GM23248 (cell line): ENCODE data around the gene HMCES. TPM values are rescaled to one million over a fixed set of nuclear protein-coding genes. Genes with fewer than 3 reads are reported as not detected.

Experiments
- DNase-seq: peaks from one replicate; pipeline ENCODE4 v3.0.0-alpha.2; 2015
- H2AFZ ChIP-seq: fragments of 200-600 bp; sonication (generic); 2 replicates; pipeline ENCODE4 v1.6.1; 2016; ENCODE audit warnings: antibody characterized with exemption
- H3F3A ChIP-seq: fragments of 200-600 bp; sonication (generic); 2 replicates; pipeline ENCODE4 v1.6.1; 2016; ENCODE audit warnings: mild to moderate bottlenecking, antibody characterized with exemption, mixed run types; ENCODE audit not compliant: insufficient read depth
- H3K27ac ChIP-seq: fragments of 200-600 bp; sonication (generic); 2 replicates; pipeline ENCODE4 v1.5.1; 2016; ENCODE audit warnings: mild to moderate bottlenecking
- H3K27me3 ChIP-seq: fragments of 200-600 bp; sonication (generic); replicated peaks from 2 replicates; pipeline ENCODE4 v1.6.1; 2016; ENCODE audit warnings: mild to moderate bottlenecking; ENCODE audit not compliant: insufficient read depth
- H3K36me3 ChIP-seq: fragments of 200-600 bp; sonication (generic); 2 replicates; pipeline ENCODE4 v1.6.1; 2016; ENCODE audit warnings: low read depth, mild to moderate bottlenecking
- H3K4me1 ChIP-seq: fragments of 200-600 bp; sonication (generic); 2 replicates; pipeline ENCODE4 v1.6.1; 2016; ENCODE audit warnings: mild to moderate bottlenecking; ENCODE audit not compliant: insufficient read depth
- H3K4me2 ChIP-seq: fragments of 200-600 bp; sonication (generic); one replicate; pipeline ENCODE4 v1.6.1; 2016; ENCODE audit warnings: mild to moderate bottlenecking; ENCODE audit not compliant: unreplicated experiment
- H3K4me3 ChIP-seq: fragments of 200-600 bp; sonication (generic); 2 replicates; pipeline ENCODE4 v1.5.1; 2016; ENCODE audit warnings: mild to moderate bottlenecking
- H3K79me2 ChIP-seq: fragments of 200-600 bp; sonication (generic); 2 replicates; pipeline ENCODE4 v1.6.1; 2016; ENCODE audit warnings: mild to moderate bottlenecking; ENCODE audit not compliant: insufficient read depth
- H3K9ac ChIP-seq: fragments of 200-600 bp; sonication (generic); 2 replicates; pipeline ENCODE4 v1.6.1; 2016; ENCODE audit warnings: mild to moderate bottlenecking
- H3K9me2 ChIP-seq: fragments of 200-600 bp; sonication (generic); 2 replicates; pipeline ENCODE4 v1.6.1; 2016; ENCODE audit warnings: mixed run types, mild to moderate bottlenecking, moderate library complexity; ENCODE audit not compliant: insufficient read depth
- H3K9me3 ChIP-seq: fragments of 200-600 bp; sonication (generic); one replicate; pipeline ENCODE4 v1.6.1; 2017; ENCODE audit warnings: low read depth
- H4K20me1 ChIP-seq: fragments of 200-600 bp; sonication (generic); 2 replicates; pipeline ENCODE4 v1.6.0; 2016; ENCODE audit not compliant: insufficient read depth
- EZH2 ChIP-seq: fragments of 200-600 bp; sonication (generic); IDR thresholded peaks from 2 replicates; pipeline ENCODE4 v1.6.1; 2018; ENCODE audit warnings: antibody characterized with exemption, mild to moderate bottlenecking; ENCODE audit not compliant: insufficient read depth, poor library complexity, severe bottlenecking
- EZH2phosphoT487 ChIP-seq: fragments of 200-600 bp; sonication (generic); IDR thresholded peaks from 2 replicates; pipeline ENCODE4 v1.6.1; 2018; ENCODE audit warnings: antibody characterized with exemption, moderate library complexity, mild to moderate bottlenecking, low read depth; ENCODE audit not compliant: insufficient read depth
- WGBS, 2 experiments: methylation state at CpG; one replicate each; pipeline ENCODE4 v1.1.6; 2015 to 2017; ENCODE audit warnings: low lambda C conversion rate in 2 of 2, low coverage in 1 of 2; ENCODE audit errors: missing lambda C conversion rate in 2 of 2; 5-methylcytosine and 5-hydroxymethylcytosine counted together
- in situ Hi-C: fragments of 300-500 bp; cut with MboI; formaldehyde crosslinking; loops from 2 replicates; pipeline ENCODE4 v1.15.0; 2020
- polyA plus RNA-seq: library from polyadenylated mRNA; unstranded; fragments of >200 nt; fragmentation: Nextera tagmentation; extraction: Ambion mirVana; gene quantifications from 2 replicates; pipeline ENCODE4 v1.2.1, GENCODE V29; 2016
- total RNA-seq: library from RNA; depleted of rRNA; stranded (reverse); fragments of >200 nt; shearing (Covaris generic); gene quantifications from 2 replicates; pipeline ENCODE4 v1.2.3, GENCODE V29; 2014

Gene HMCES
- total and polyA plus RNA-seq, 2 experiments from 2014 or later, result 12.5 to 33.2 TPM

DNA sequence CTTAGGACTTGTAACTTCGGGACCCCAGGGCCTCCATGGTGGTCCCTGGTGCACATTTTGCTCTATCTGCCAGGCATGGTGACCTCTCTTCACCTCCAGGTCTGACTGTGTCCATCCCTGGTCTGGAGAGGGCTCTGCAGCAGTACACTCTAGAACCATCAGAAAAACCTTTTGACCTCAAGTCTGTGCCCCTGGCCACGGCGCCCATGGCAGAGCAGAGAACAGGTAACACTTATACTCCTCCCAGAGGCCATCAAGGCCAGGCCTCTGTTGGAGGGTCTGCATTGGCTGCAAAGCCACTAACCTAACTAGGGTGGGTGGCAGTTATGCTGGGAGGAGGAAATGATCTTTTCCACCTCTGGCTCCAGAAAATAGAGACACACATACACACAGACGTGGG is 10.3 kb upstream of the HMCES start:
- Histone ChIP-seq H3K9ac (no peak overlapping the region), H3K4me3 (no peak overlapping the region), H2AFZ (no peak overlapping the region), H3F3A (peaks cover 52% of the 10 kb centered on the region), H3K4me1 (peaks cover 3% of the 10 kb centered on the region; the same call in 1 of the 2 replicates), H3K79me2 (peaks cover 54% of the 10 kb centered on the region), H3K36me3 (peaks cover 85% of the 10 kb centered on the region), H3K9me2 (no peaks in the 10 kb centered on the region), H4K20me1 (peaks cover 3% of the 10 kb centered on the region; the same call in 1 of the 2 replicates), H3K4me2 (no peak overlapping the region), H3K27me3 (no peaks in the 10 kb centered on the region), H3K9me3 (no peaks in the 10 kb centered on the region), H3K27ac (no peak overlapping the region)
- no peak for TF ChIP-seq EZH2
- no peak for TF ChIP-seq EZH2phosphoT487
- WGBS, 2 experiments, result 79 to 86% methylated on average over 4 of the region's 4 CpGs
- in situ Hi-C loops, result no loop called here
- DNase-seq, result no peak

DNA sequence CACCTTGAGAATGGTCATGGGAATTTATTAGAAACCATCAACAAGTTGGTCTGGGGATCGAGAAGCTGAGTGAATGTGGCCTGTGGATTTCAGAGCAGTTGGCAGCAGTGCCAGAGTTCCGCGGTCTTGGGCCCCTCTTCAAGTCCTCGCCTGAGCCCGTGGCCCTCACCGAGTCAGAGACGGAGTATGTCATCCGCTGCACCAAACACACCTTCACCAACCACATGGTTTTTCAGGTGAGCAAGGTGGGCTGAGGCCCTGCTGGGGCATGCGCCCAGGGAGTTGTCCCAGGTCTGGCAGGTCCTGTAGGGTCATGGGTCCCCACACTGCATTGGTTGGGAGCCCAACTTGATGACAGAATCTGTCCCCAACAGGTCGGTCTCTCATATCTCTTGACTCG is 7.0 kb upstream of the HMCES start:
- Histone ChIP-seq H3K79me2 (peaks cover 28% of the 10 kb centered on the region), H3K27ac (no peak overlapping the region), H3K9ac (no peak overlapping the region), H3K36me3 (peaks cover 82% of the 10 kb centered on the region), H3K9me3 (no peaks in the 10 kb centered on the region), H3K27me3 (no peaks in the 10 kb centered on the region), H3K4me2 (no peak overlapping the region), H2AFZ (no peak overlapping the region), H3K4me1 (no peaks in the 10 kb centered on the region), H3K9me2 (no peaks in the 10 kb centered on the region), H3K4me3 (no peak overlapping the region), H4K20me1 (peaks cover 3% of the 10 kb centered on the region; the same call in 1 of the 2 replicates), H3F3A (peaks cover 73% of the 10 kb centered on the region)
- WGBS, 2 experiments, result 83 to 89% methylated on average over 11 of the region's 11 CpGs
- no peak for DNase-seq
- in situ Hi-C loops, result no loop called here
- TF ChIP-seq EZH2 (no peak), EZH2phosphoT487 (no peak)

DNA sequence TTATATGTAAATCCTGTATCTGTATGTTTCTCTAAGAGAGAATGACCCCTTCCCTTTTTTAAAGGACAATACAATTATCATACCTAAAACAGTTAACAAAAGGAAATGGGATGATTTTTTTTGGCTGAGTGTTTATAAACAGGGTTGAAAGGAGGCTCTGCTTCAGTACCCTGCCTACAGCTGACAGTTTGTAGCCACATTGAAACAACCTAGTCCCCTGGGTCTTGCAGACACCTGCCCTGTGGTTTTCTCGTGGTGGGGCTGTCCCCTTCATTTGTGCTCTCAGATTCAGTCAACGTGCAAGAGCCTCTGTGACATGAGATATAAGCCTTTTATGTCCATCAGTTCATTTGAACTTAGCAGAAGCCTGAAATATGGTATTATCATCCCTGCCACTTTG is 2.3 kb upstream of the HMCES start:
- Histone ChIP-seq H3K27ac (no peak overlapping the region), H3K79me2 (no peaks in the 10 kb centered on the region; the same call in 1 of the 2 replicates), H3K4me3 (no peak overlapping the region), H3F3A (peaks cover 73% of the 10 kb centered on the region), H3K9ac (no peak overlapping the region), H3K4me1 (peaks cover 15% of the 10 kb centered on the region), H3K27me3 (no peaks in the 10 kb centered on the region), H4K20me1 (0 out of 2 replicates have a peak, but pooled peaks cover 4% of the 10 kb centered on the region), H3K9me2 (no peaks in the 10 kb centered on the region), H3K9me3 (no peaks in the 10 kb centered on the region), H2AFZ (no peak overlapping the region), H3K4me2 (no peak overlapping the region), H3K36me3 (peaks cover 51% of the 10 kb centered on the region)
- in situ Hi-C loops, result no loop called here
- DNase-seq, result no peak
- WGBS, 2 experiments, result 71 to 85% methylated on average over 2 of the region's 2 CpGs
- TF ChIP-seq EZH2phosphoT487 (no peak), EZH2 (no peak)

DNA sequence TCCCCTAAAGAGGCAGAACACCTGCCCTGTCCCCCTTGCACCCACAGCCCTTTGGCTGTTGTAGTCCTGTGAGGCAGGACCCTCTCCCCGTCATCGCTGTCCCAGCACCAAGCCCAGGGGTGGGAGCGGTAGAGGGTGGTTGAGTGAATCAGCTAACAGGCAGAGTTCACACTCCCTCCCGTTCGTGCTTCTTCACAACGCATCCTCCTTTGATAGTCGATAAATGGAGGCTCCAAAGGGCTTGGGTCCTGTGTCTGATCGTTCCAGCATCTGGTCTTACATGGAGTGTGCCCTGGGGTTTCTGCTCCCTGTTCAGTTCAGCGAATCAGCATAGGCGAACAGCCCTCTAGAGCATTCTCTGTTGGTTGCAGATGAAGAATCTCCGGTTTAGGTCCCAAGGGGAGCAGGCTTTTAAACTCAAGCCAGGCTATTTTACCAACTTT is 820 bp upstream of the HMCES start:
- H3K79me2 ChIP-seq, result no peaks in the 10 kb centered on the region; the same call in 1 of the 2 replicates
- H3K36me3 ChIP-seq, result peaks cover 42% of the 10 kb centered on the region
- peaks cover 26% of the 10 kb centered on the region for H3K4me1 ChIP-seq
- in situ Hi-C loops, result no loop called here
- no peak overlapping the region for H2AFZ ChIP-seq
- 0 out of 2 replicates have a peak, but pooled peaks cover 4% of the 10 kb centered on the region for H4K20me1 ChIP-seq
- peak overlapping the region; percentile 66 for H3K4me2 ChIP-seq
- peak overlapping the region; percentile 67 for H3K27ac ChIP-seq
- WGBS, 2 experiments, result 56 to 63% methylated on average over 11 of the region's 11 CpGs
- H3F3A ChIP-seq, result peaks cover 76% of the 10 kb centered on the region
- peak overlapping the region; percentile 78 for H3K4me3 ChIP-seq
- H3K9ac ChIP-seq, result peak overlapping the region; percentile 86
- TF ChIP-seq EZH2 (no peak), EZH2phosphoT487 (no peak)
- no peaks in the 10 kb centered on the region for H3K27me3 ChIP-seq
- no peaks in the 10 kb centered on the region for H3K9me3 ChIP-seq
- H3K9me2 ChIP-seq, result no peaks in the 10 kb centered on the region
- DNase-seq, result peak; percentile 47
